HUES48 (cell line): ENCODE results near the gene NPTX2.
"Not testable (repeated sequence)": the region's sequence is repeated elsewhere in the genome, so short reads cannot be mapped to it uniquely, and the experiment has no call there.

Source experiments
- H3K27ac ChIP-seq: one replicate; pipeline ENCODE4 v1.7.0; 2013; ENCODE audit warnings: low read depth, low read length, inconsistent platforms
- H3K27me3 ChIP-seq: 2 replicates; pipeline ENCODE4 v1.6.1; 2013; ENCODE audit warnings: mild to moderate bottlenecking, low read length; ENCODE audit not compliant: control insufficient read depth, insufficient read depth
- H3K36me3 ChIP-seq: 2 replicates; pipeline ENCODE4 v1.6.1; 2013; ENCODE audit warnings: low read length; ENCODE audit not compliant: control insufficient read depth, insufficient read depth
- H3K4me1 ChIP-seq: 2 replicates; pipeline ENCODE4 v1.6.1; 2013; ENCODE audit warnings: mild to moderate bottlenecking, low read length; ENCODE audit not compliant: control insufficient read depth, insufficient read depth
- H3K4me3 ChIP-seq: 2 replicates; pipeline ENCODE4 v1.5.1; 2013; ENCODE audit warnings: mild to moderate bottlenecking, low read depth, low read length
- H3K9ac ChIP-seq: 2 replicates; pipeline ENCODE4 v1.6.1; 2013; ENCODE audit warnings: mild to moderate bottlenecking, low read depth, low read length, moderate library complexity
- H3K9me3 ChIP-seq: 2 replicates; pipeline ENCODE4 v1.6.1; 2013; ENCODE audit warnings: low read length; ENCODE audit not compliant: control insufficient read depth, insufficient read depth

The NPTX2 gene, protein sequence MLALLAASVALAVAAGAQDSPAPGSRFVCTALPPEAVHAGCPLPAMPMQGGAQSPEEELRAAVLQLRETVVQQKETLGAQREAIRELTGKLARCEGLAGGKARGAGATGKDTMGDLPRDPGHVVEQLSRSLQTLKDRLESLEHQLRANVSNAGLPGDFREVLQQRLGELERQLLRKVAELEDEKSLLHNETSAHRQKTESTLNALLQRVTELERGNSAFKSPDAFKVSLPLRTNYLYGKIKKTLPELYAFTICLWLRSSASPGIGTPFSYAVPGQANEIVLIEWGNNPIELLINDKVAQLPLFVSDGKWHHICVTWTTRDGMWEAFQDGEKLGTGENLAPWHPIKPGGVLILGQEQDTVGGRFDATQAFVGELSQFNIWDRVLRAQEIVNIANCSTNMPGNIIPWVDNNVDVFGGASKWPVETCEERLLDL

DNA sequence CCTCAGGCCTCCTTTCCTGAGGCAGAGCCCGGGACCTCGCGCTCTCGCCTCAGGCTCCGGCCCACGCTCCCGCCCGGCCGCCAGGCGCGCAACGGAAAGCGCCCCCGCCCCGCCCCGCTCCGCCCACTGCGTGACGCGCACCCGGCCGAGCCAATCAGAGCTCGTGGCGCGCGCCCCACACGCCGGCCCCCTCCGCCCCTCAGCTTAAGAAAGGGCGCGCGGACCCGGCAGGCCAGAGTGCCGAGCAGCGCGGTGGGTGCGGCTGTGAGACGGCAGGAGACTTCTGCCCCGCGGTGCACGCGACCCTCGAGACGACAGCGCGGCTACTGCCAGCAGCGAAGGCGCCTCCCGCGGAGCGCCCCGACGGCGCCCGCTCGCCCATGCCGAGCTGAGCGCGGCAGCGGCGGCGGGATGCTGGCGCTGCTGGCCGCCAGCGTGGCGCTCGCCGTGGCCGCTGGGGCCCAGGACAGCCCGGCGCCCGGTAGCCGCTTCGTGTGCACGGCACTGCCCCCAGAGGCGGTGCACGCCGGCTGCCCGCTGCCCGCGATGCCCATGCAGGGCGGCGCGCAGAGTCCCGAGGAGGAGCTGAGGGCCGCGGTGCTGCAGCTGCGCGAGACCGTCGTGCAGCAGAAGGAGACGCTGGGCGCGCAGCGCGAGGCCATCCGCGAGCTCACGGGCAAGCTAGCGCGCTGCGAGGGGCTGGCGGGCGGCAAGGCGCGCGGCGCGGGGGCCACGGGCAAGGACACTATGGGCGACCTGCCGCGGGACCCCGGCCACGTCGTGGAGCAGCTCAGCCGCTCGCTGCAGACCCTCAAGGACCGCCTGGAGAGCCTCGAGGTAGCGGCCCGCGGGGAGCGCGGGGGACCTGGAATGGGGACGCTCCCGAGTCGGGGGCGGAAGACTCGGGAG is at the start of gene NPTX2:
Gene NPTX2 (plus strand): TSS at position 235 of the 909 bp plus-strand sequence. CDS start 177 bp downstream, at position 412.
- Histone ChIP-seq H3K27me3 (peaks cover 81% of the 10 kb centered on the region), H3K4me3 (peak within 1 kb of the TSS; percentile 66), H3K9me3 (no peaks in the 10 kb centered on the region), H3K36me3 (peaks cover 11% of the 10 kb centered on the region; the same call in 1 of the 2 replicates), H3K4me1 (peaks cover 15% of the 10 kb centered on the region), H3K9ac (no peak within 1 kb of the TSS; the same call in 1 of the 2 replicates), H3K27ac (no peak within 1 kb of the TSS)

- H3K9ac ChIP-seq, result no peak overlapping the region
- no peaks in the 10 kb centered on the region for H3K36me3 ChIP-seq
- no peaks in the 10 kb centered on the region for H3K9me3 ChIP-seq
- H3K4me3 ChIP-seq, result no peak overlapping the region
- no peaks in the 10 kb centered on the region for H3K27me3 ChIP-seq
- no peaks in the 10 kb centered on the region for H3K4me1 ChIP-seq
- no peak overlapping the region for H3K27ac ChIP-seq
These were observed 49.1 kb upstream of the NPTX2 start for GRCh38 chr7:98567991-98568390.

GRCh38 chr7:98568891-98569290 is 48.2 kb upstream of the NPTX2 start:
- Histone ChIP-seq H3K9me3 (no peaks in the 10 kb centered on the region), H3K27ac (no peak overlapping the region), H3K9ac (no peak overlapping the region), H3K27me3 (no peaks in the 10 kb centered on the region), H3K36me3 (no peaks in the 10 kb centered on the region), H3K4me3 (no peak overlapping the region), H3K4me1 (no peaks in the 10 kb centered on the region)

- Histone ChIP-seq H3K27ac (no peak overlapping the region), H3K36me3 (no peaks in the 10 kb centered on the region), H3K4me1 (no peaks in the 10 kb centered on the region), H3K27me3 (no peaks in the 10 kb centered on the region), H3K4me3 (no peak overlapping the region), H3K9ac (no peak overlapping the region), H3K9me3 (no peaks in the 10 kb centered on the region)
These were observed 47.3 kb upstream of the NPTX2 start for GRCh38 chr7:98569691-98570337.

- Histone ChIP-seq H3K4me1 (no peaks in the 10 kb centered on the region), H3K9me3 (peaks cover 9% of the 10 kb centered on the region; the same call in 1 of the 2 replicates), H3K27ac (no peak overlapping the region), H3K4me3 (no peak overlapping the region), H3K9ac (no peak overlapping the region), H3K27me3 (no peaks in the 10 kb centered on the region), H3K36me3 (no peaks in the 10 kb centered on the region)
These were observed 46.1 kb upstream of the NPTX2 start for GRCh38 chr7:98571006-98571405.

GRCh38 chr7:98571986-98572385 is 45.1 kb upstream of the NPTX2 start:
- Histone ChIP-seq H3K4me3 (no peak overlapping the region), H3K27ac (no peak overlapping the region), H3K27me3 (no peaks in the 10 kb centered on the region), H3K9me3 (peaks cover 13% of the 10 kb centered on the region; the same call in 1 of the 2 replicates), H3K4me1 (no peaks in the 10 kb centered on the region), H3K36me3 (no peaks in the 10 kb centered on the region), H3K9ac (no peak overlapping the region)

DNA sequence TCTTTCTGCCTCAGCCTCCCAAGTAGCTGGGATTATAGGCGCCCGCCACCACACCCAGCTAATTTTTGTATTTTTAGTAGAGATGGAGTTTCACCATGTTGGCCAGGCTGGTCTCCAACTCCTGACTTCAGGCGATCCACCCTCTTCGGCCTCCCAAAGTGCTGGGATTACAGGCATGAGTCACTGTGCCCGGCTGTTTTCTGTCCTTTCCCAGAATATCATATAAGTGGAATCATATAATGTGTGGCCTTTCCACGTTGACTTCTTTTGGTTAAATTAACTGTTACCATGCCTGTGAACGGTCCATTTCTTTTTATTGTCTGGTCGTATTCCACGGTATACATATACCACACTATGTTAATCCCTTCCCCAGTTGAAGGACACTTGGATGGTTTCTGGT is 44.4 kb upstream of the NPTX2 start:
- H3K9me3 ChIP-seq, result peaks cover 16% of the 10 kb centered on the region
- H3K27me3 ChIP-seq, H3K4me3 ChIP-seq, H3K9ac ChIP-seq, H3K4me1 ChIP-seq, H3K36me3 ChIP-seq, H3K27ac ChIP-seq: not testable (repeated sequence)

DNA sequence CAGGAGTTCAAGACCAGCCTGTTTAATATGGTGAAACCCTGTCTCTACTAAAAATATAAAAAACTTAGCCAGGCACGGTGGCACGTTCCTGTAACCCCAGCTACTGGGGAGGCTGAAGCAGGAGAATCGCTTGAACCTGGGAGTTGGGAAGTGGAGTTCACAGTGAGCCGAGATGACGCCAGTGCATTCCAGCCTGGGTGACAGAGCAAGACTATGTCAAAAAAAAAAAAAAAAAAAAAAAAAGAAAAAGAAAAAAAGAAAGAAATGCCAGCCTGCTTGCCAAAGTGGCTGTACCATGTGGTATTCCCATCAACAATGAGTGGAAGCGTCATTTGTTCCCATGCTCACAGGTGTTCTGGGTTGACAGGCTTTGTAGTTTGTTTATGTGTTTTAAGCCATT is 43.3 kb upstream of the NPTX2 start:
- H3K9me3 ChIP-seq, result peaks cover 16% of the 10 kb centered on the region
- H3K27ac ChIP-seq, result no peak overlapping the region
- no peak overlapping the region for H3K4me3 ChIP-seq
- H3K27me3 ChIP-seq, result no peaks in the 10 kb centered on the region
- H3K4me1 ChIP-seq, result no peaks in the 10 kb centered on the region
- H3K36me3 ChIP-seq, result no peaks in the 10 kb centered on the region
- no peak overlapping the region for H3K9ac ChIP-seq

DNA sequence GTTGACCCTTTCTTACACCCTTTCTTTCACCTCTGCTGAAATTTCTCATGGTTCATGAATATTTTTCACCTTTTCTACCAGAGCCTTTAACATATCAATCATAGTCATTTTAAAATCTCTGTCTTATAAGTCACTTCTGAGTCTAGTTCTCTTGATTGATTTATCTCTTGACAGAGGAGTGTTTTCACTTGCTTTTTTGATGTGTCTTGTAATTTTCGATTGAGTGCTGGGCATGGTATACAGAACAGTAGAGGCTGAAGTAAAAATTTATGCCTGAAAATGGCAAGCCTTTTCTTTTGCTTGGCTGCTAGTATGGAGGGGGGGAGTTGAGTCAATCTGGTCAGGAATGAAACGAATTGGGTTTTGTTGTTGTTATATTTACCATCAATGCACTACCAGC is 41.2 kb upstream of the NPTX2 start:
- Histone ChIP-seq H3K9me3 (peaks cover 16% of the 10 kb centered on the region), H3K36me3 (no peaks in the 10 kb centered on the region), H3K27me3 (no peaks in the 10 kb centered on the region), H3K4me1 (no peaks in the 10 kb centered on the region), H3K27ac (no peak overlapping the region), H3K9ac (no peak overlapping the region), H3K4me3 (no peak overlapping the region)

- Histone ChIP-seq H3K36me3 (no peaks in the 10 kb centered on the region), H3K9ac (no peak overlapping the region), H3K4me1 (no peaks in the 10 kb centered on the region), H3K27me3 (no peaks in the 10 kb centered on the region), H3K9me3 (no peaks in the 10 kb centered on the region), H3K27ac (no peak overlapping the region), H3K4me3 (no peak overlapping the region)
These were observed 32.3 kb upstream of the NPTX2 start for GRCh38 chr7:98584830-98585229.
